C4-2B (cell line): Measurements from ENCODE around the gene ARHGEF12.
A peak's percentile ranks its signal among the peaks of the same experiment; 100 is the strongest.

Source experiments
- H3K27ac ChIP-seq: fragments of 450-650 bp; 2 replicates; pipeline ENCODE4 v1.5.1; 2017
- CTCF ChIP-seq: fragments of 450-650 bp; conservative IDR thresholded peaks from 2 replicates; pipeline ENCODE4 v1.5.1; 2017; ENCODE audit warnings: mild to moderate bottlenecking
- ZFX ChIP-seq: fragments of 450-650 bp; IDR thresholded peaks from 2 replicates; pipeline ENCODE4 v1.6.1; 2017

ARHGEF12 gene

GRCh38 chr11:120296554-120296953 is 39.7 kb upstream of the ARHGEF12 start:
- TF ChIP-seq CTCF (no peak), ZFX (no peak)
- no peak overlapping the region for H3K27ac ChIP-seq

GRCh38 chr11:120298461-120298860 is 37.8 kb upstream of the ARHGEF12 start:
- TF ChIP-seq ZFX (no peak), CTCF (no peak)
- no peak overlapping the region for H3K27ac ChIP-seq

GRCh38 chr11:120302001-120302805 is 34.0 kb upstream of the ARHGEF12 start:
- peak overlapping the region; percentile 76 for H3K27ac ChIP-seq
- TF ChIP-seq CTCF (no peak), ZFX (no peak)

GRCh38 chr11:120303004-120303637 is 33.1 kb upstream of the ARHGEF12 start:
- TF ChIP-seq CTCF (peak; percentile 98), ZFX (no peak)

GRCh38 chr11:120304526-120304925 is 31.7 kb upstream of the ARHGEF12 start:
- no peak overlapping the region for H3K27ac ChIP-seq
- TF ChIP-seq CTCF (no peak), ZFX (no peak)

More at GRCh38 chr11:120303004-120303637, 33.1 kb upstream of the ARHGEF12 start:
- peak overlapping the region; percentile 76 for H3K27ac ChIP-seq

GRCh38 chr11:120305286-120305685 is 30.9 kb upstream of the ARHGEF12 start:
- H3K27ac ChIP-seq: no peak overlapping the region
- TF ChIP-seq ZFX (no peak), CTCF (no peak)

- no peak overlapping the region for H3K27ac ChIP-seq
- TF ChIP-seq CTCF (no peak), ZFX (no peak)
Measured at GRCh38 chr11:120306519-120307242, 29.5 kb upstream of the ARHGEF12 start.
